Regular cardiac myocyte (primary cell): ENCODE measurements around the gene PTCD1. TPM values are rescaled to one million over a fixed set of nuclear protein-coding genes. Genes with fewer than 3 reads are reported as not detected.

ENCODE experiments used
- total RNA-seq: library from RNA; depleted of rRNA; stranded (reverse); fragments of >200 nt; gene quantifications from 2 replicates; pipeline ENCODE4 v1.2.3, GENCODE V29; 2014

The PTCD1 gene, protein sequence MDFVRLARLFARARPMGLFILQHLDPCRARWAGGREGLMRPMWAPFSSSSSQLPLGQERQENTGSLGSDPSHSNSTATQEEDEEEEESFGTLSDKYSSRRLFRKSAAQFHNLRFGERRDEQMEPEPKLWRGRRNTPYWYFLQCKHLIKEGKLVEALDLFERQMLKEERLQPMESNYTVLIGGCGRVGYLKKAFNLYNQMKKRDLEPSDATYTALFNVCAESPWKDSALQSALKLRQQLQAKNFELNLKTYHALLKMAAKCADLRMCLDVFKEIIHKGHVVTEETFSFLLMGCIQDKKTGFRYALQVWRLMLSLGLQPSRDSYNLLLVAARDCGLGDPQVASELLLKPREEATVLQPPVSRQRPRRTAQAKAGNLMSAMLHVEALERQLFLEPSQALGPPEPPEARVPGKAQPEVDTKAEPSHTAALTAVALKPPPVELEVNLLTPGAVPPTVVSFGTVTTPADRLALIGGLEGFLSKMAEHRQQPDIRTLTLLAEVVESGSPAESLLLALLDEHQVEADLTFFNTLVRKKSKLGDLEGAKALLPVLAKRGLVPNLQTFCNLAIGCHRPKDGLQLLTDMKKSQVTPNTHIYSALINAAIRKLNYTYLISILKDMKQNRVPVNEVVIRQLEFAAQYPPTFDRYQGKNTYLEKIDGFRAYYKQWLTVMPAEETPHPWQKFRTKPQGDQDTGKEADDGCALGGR
- 7.6 and 9.2 TPM in 2 replicates for total RNA-seq

GRCh38 chr7:99438573-99439480 lies at the start of gene PTCD1, which contains the start of gene CPSF4:
Gene PTCD1 (minus strand): TSS chr7:99438798. CDS start chr7:99435242, 3,556 bp downstream.
Gene CPSF4 (plus strand): TSS chr7:99438943. CDS start chr7:99439083, 140 bp downstream.

DNA sequence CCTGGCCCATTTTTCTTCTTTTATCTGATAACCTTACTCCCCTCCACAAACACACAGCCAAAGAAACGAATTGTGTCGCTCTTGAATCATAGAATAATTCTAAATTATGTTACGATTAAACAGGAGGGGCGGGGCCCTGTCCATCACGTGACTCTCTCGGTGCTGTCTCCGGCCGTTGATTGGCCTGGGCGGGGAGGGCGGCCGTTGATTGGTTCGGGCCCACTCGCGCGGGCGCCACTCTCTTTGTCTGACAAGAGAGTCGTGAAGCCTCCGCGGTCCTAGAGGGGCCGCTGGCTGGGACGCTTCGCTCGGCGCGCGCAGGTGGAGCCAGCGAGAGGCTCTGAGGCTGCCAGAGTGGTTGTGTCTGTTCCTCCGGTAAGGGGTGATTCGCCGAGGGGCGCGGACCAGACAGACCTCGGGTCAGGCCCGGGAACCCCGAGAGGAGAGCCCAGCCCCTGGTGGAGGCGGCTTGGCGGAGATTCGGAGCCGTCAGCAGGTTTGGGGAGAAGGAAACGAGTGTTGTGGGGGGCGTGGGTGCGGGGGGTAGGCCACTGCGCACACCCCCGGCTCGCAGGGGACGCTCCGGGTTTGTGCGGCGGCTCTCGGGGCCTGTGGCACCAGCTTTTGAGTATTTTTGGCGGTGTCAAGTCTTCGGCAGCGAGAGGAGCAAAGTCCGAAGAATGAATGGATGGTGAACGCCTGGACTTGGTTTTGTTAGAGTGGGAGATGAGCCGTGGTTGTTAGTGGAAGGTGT lies 34.1 kb upstream of the PTCD1 start, which contains the start of gene ZNF789:
Gene ZNF789 (plus strand): TSS at position 330 of the 754 bp plus-strand sequence. CDS start 3,567 bp downstream, outside the sequence.

GRCh38 chr7:99408379-99409191 lies 30.0 kb downstream of the PTCD1 start, which contains the start of the genes BUD31 and PDAP1:
Gene BUD31 (plus strand): TSS chr7:99408969. CDS start chr7:99411093, 2,124 bp downstream.
Gene PDAP1 (minus strand): TSS chr7:99408597. CDS start chr7:99408548, 49 bp downstream.

GRCh38 chr7:99374111-99375064 lies 64.2 kb downstream of the PTCD1 start, which contains the start of gene ARPC1B:
Gene ARPC1B (plus strand): TSS chr7:99374730. CDS start chr7:99385715, 10,985 bp downstream.

Other genes starting within 250 kb of the PTCD1 start
- not detected in 2 replicates for gene KPNA7, start 230.7 kb downstream of the PTCD1 start, total RNA-seq
- under 0.01 TPM in 1 of 2 replicates, not detected in the other for gene MYH16, start 166.0 kb downstream of the PTCD1 start, total RNA-seq
- gene ARPC1A, start 112.9 kb downstream of the PTCD1 start, total RNA-seq = 159 and 379 TPM in 2 replicates
- gene ARPC1B, start 64.1 kb downstream of the PTCD1 start, total RNA-seq = 193 and 433 TPM in 2 replicates
- gene PDAP1, start 30.2 kb downstream of the PTCD1 start, total RNA-seq = 37.2 and 106 TPM in 2 replicates
- 80.6 and 143 TPM in 2 replicates for gene BUD31, start 29.8 kb downstream of the PTCD1 start, total RNA-seq
- 33.9 and 36.1 TPM in 2 replicates for gene CPSF4, start 145 bp upstream of the PTCD1 start, total RNA-seq
- 825 and 857 TPM in 2 replicates for gene ATP5MF, start 27.4 kb upstream of the PTCD1 start, total RNA-seq
- 4.2 and 4.8 TPM in 2 replicates for gene ZNF789, start 34.1 kb upstream of the PTCD1 start, total RNA-seq
- 30.2 and 36.2 TPM in 2 replicates for gene ZNF394, start 61.5 kb upstream of the PTCD1 start, total RNA-seq
- 11.5 and 11.8 TPM in 2 replicates for gene ZKSCAN5, start 65.9 kb upstream of the PTCD1 start, total RNA-seq
- 7.0 and 7.7 TPM in 2 replicates for gene FAM200A, start 113.3 kb upstream of the PTCD1 start, total RNA-seq
- gene ZNF655, start 119.8 kb upstream of the PTCD1 start, total RNA-seq = 45.1 and 46.8 TPM in 2 replicates
- gene TMEM225B, start 159.5 kb upstream of the PTCD1 start, total RNA-seq = under 0.01 and 0.85 TPM in 2 replicates
- 7.3 and 10.2 TPM in 2 replicates for gene ZSCAN25, start 178.1 kb upstream of the PTCD1 start, total RNA-seq
- gene CYP3A5, start 241.2 kb upstream of the PTCD1 start, total RNA-seq = under 0.01 TPM in 1 of 2 replicates, not detected in the other